Measurements from ENCODE around the gene TCF12.

TCF12 gene

DNA sequence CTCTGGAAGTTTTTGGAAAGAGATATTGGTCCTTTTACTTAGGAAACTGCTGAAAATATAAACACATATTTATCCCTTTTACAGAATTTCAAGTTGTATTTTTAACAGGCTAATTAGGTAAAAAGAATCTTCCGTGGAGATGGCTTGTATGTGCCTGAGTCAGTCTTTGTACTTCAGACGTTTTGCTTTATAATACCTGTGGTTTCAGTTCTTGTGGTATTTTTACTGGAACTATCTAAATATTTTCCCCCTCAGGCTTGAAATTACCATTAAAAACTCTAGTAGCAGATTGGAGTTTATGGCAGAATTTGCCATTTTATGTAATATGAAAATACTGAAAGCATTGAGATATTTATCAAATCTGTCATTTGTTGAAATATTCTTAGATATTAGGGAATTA lies 306.2 kb downstream of the TCF12 start:
- no peak for DNase-seq

DNA sequence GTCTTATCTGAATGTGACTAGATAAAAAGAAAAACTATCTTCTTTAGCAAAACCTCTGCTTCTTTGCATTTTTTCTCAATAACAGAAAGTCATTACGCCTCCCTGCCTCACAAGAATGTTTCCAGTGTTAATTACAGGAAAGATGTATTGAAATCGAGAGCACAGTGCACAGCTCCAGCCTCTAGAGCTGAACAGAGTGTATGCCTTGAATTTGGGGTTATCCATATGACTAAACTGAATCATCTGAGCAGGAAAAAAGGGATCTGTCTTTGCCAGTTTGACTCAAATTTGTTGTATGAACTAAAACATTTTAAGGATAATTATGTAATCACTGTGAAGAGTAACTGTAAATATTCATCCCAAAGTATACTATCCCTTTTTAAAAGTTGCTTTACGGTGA lies 308.7 kb downstream of the TCF12 start:
- DNase-seq, result no peak

- no peak for DNase-seq
These were observed 309.5 kb downstream of the TCF12 start for GRCh38 chr15:57227899-57228298.

GRCh38 chr15:57228395-57228794 lies 310.0 kb downstream of the TCF12 start:
- DNase-seq, result no peak

- no peak for DNase-seq
These were observed 310.6 kb downstream of the TCF12 start for GRCh38 chr15:57229051-57229450.

DNA sequence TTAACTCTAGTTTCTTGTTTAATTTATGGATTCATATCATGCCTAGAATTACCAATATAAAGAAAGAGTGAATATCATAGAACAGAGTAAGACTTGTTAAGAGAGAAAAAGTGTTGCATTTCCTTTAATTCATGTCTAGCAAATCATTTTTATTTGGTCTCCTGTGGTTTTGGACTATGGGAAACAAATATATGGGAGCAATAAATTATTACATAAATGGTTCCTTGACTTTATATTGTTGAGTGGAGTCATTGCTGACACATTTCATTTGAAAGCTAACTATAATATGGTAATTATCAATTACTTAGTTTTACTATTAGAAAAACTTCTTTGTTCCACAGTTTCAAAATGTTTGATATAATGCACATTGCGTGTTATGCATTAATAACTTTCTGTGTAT lies 313.1 kb downstream of the TCF12 start:
- DNase-seq, result no peak

- DNase-seq, result no peak
These were observed 315.7 kb downstream of the TCF12 start for GRCh38 chr15:57234156-57234555.

DNA sequence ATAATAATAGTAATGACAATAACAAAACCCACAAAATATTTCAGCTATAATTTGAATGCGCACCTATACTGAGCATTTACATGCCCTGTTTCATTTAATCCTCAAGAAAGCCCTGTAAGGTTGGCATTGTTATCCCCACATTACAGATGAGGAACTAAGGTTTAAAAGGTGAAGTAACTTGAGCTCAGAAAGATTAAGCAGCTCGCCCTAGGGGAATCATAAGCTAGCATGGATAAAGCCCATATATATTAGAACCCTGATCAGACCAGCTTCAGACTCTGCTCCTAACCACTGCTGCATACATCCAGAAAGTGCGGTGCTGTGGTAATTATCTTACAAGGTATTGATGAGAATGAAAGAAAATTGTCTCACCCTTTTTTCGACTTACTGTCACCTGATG lies 316.7 kb downstream of the TCF12 start:
- DNase-seq, result no peak

DNA sequence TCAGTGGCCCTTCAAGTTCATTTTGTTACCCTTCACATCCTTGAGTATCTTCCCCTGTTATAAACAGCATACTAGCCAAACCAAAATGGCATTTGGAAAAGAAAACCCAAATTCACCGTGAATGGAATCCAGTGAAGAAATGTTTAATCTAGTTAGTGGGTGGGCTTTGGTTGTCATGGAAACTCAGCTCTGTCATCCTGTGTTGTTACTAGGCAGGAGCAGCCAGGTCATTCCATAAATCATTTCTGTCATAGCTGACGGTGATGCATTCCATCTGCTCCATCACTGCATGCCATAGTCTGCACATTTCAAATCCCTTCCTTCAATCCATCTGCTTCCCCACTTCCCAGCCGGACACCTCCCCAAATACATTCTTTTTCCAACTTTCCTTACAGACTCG lies 317.4 kb downstream of the TCF12 start:
- DNase-seq, result no peak

DNA sequence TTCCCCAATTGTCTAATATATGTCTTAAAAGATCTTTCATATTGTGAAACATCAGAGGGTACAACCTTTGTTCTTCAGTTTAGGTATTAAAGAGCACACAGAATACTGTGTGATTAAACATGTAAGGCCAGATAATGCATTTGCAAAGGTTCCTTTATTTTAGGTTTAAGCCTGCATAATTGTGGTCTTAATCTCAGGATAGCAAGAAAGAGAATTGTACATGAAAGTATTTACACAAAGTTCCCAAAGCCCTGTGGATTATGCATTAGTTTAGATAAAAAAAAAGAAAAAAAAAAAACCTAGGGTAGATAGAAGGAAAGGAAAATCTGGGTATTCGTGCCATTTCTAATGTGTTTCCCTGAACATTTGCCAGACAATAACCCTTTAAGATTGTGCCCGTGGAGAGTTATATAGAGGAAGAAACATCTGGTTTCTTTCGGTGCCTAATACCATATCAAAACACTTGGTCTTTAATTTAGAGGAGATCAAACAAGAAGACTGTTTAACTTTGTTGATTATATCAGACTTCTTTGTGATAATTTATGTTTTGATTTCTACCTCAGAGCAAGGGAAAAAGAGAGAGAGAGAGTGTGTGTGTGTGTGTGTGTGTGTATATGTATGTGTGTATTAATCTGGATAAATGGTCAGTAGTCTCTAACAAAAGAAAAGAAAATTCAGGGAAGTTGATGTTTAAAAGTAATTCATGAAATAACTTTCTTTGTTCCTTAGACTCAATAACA lies 318.3 kb downstream of the TCF12 start:
- DNase-seq, result no peak

DNA sequence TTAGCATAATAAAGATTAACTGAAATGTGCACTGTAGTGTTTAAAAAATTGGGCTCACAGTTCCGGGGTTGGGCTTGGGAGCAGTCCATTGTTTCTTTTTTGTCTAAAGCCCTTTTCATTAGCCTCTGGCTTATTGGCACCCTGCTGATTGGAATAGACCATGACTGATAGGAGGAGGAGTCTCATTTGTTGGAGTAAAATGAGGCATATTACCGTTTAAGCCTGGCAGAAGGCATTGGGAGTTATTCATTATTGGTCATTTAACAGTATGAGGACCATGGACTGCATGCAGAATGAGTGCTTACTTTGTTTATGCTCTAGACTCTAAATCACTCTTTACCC lies 318.8 kb downstream of the TCF12 start:
- DNase-seq, result no peak

DNA sequence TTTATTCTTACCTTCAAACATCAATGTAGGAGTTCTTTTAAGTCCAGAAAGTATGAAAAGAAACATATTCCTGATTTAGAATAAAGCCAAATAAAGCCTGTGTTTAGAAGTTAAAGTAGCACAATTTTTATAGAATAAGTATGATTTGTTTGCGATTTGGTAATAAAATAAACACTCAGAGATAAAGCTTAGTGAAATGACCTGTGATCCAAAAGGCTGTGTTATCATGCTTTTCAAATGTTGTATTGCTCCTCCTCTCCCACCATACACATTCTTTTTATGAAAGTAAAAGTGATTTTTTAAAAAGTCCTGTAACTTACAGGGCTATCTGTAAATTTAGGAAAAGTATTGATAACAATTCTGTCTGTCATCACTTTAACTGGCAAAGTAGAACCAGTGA lies 319.2 kb downstream of the TCF12 start:
- DNase-seq, result no peak

- no peak for DNase-seq
These were observed 326.7 kb downstream of the TCF12 start for GRCh38 chr15:57245130-57245529.

DNA sequence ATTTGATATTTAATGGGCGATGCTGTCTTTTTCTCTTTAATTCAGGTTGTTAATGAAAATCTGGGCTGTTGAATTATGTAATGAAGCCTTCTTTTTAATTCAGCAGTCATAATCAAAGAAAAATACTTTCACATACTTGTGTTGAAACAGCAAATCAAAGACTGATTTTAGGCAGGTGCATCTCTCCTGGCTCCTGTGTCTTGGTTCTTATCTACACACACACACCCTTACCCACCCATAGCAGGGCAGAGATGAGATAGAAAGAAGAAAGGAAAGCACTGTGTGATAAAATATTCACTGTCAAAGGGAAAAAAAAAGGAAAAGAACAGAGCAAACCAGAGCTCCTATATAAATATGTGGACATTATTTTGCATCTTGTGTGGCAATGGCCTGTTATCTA lies 327.3 kb downstream of the TCF12 start:
- no peak for DNase-seq

GRCh38 chr15:57248074-57248473 lies 329.6 kb downstream of the TCF12 start:
- DNase-seq, result no peak

DNA sequence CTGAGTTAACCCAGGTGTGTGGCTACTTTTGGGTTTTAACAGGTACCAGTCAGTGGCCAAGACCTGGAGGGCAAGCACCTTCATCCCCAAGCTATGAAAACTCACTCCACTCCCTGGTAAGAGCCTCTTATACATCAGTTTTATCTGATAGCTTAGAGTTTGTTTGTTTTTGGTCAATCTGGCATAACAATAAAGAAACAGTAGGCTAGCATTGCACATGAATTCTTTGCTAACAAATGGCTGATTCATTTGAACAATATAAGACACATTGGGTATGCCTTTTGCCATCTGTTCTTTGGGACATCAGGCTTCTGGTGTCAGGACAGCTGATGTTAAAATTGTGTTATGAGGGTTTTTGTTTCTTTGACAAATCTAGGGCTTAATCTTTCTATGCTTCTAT lies 332.9 kb downstream of the TCF12 start:
- no peak for DNase-seq

GRCh38 chr15:57251941-57252340 lies 333.5 kb downstream of the TCF12 start:
- no peak for DNase-seq

DNA sequence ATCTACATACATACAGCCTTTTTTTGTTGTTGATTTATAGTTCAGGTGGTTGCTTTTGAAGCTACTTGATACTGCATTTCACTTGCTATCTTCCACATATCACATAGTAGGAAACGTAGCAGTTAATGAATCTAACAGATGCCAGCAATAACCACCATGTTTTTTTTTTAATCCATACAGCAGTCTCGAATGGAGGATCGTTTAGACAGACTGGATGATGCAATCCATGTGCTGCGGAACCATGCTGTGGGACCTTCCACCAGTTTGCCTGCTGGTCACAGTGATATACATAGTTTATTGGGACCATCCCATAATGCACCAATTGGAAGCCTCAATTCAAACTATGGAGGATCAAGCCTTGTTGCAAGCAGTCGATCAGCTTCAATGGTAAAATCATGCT lies 334.6 kb downstream of the TCF12 start:
- no peak for DNase-seq

GRCh38 chr15:57253500-57253899 lies 335.1 kb downstream of the TCF12 start:
- no peak for DNase-seq

DNA sequence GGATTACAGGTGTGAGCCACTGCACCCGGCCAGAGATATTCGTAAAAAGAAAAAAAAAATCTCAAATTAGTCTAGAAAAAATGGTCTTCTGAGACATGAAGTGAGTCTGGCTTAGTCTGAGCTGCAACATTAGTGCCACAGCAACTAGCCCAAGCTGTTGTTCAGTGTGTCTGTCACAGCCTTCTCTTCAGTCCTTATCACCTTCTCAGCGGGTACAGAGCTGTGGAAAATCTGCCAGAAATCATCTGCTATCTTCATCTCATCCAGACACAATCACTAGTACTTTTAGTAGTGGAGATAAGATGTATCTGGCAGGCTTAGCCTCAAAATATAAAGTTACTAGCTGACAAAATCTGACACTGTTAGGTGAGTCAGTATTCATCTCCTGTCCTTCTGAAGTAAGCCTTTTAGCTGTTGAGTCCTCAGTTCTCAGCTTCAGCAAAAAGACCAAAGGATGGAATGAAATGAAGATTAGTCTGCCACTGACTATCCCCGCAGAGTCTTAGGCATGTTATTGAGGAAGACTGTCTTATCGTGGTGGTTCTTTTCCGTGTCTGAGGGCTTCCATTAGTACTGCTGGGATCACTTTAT lies 337.4 kb downstream of the TCF12 start:
- no peak for DNase-seq

- DNase-seq, result no peak
These were observed 338.5 kb downstream of the TCF12 start for GRCh38 chr15:57256939-57257338.

GRCh38 chr15:57259568-57260040 lies 341.2 kb downstream of the TCF12 start:
- DNase-seq, result no peak

GRCh38 chr15:57263520-57263919 lies 345.1 kb downstream of the TCF12 start:
- DNase-seq, result no peak

DNA sequence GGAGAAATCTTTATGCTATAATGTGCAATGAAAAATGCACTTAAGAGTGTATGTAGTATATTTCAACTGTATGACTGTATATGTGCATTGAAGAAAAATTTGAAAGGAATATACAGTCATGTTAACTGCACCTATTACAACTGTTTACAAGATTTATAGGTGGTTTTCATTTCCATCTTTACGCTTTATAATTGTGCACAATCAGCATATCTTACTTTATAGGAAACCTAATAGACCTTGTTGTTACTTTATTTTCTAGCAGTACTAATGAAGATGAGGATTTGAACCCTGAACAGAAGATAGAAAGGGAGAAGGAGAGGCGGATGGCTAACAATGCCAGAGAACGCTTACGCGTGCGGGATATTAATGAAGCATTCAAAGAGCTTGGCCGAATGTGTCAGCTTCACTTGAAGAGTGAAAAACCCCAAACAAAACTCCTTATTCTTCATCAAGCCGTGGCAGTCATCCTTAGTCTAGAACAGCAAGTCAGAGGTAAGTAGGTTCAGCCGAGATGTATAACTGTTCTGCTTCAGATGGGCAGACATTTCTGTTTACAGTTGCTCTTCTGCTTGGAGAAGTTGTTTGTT lies 354.4 kb downstream of the TCF12 start:
- no peak for DNase-seq

DNA sequence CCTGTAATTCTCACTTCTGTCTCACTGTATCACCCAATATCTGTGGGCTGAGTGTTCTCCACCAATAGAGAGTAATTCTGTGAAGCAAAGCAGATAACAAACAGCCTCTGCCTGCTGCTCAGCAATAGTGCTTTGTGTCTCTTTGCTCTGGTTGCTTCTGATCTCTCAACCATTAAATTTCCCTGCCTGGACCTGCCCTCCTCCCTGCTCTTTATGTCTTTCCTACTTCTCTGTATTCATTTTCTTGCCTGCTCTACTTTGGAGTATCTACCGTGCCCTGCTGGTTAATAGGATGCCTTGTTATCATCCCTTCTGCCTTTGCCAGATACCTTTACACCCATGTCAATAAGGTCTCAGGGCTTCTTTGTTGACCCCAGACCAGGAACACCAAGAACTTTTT lies 355.0 kb downstream of the TCF12 start:
- DNase-seq, result no peak

All from stimulated activated CD4-positive, alpha-beta T cell treated with anti-CD3 and anti-CD28 coated beads, Interleukin-2, amount 100 ng/mL, for 24 hours (primary cell).